GM21381 (cell line): ENCODE results near the gene SMIM22.
"Not testable (repeated sequence)": the region's sequence is repeated elsewhere in the genome, so short reads cannot be mapped to it uniquely, and the experiment has no call there.

ENCODE experiments used
- ATAC-seq: cut with Tn5 transposase; IDR thresholded peaks from one replicate; pipeline ENCODE4 v1.9.1; 2021; ENCODE audit warnings: mild to moderate bottlenecking, moderate library complexity; ENCODE audit not compliant: unreplicated experiment

SMIM22 gene

GRCh38 chr16:4768549-4769305, 26.4 kb upstream of the SMIM22 start:
- ATAC-seq = peak; percentile 54

- no peak for ATAC-seq
Observed at GRCh38 chr16:4769306-4769638, 25.9 kb upstream of the SMIM22 start.

- ATAC-seq = no peak
Observed at GRCh38 chr16:4771646-4772045, 23.5 kb upstream of the SMIM22 start.

- ATAC-seq = no peak
Observed at GRCh38 chr16:4772351-4772750, 22.8 kb upstream of the SMIM22 start.

- no peak for ATAC-seq
Observed at GRCh38 chr16:4775005-4775404, 20.2 kb upstream of the SMIM22 start.

GRCh38 chr16:4776141-4776705, 18.9 kb upstream of the SMIM22 start:
- ATAC-seq = no peak

- ATAC-seq = no peak
Observed at GRCh38 chr16:4777339-4778049, 17.7 kb upstream of the SMIM22 start.

GRCh38 chr16:4778050-4778392, 17.1 kb upstream of the SMIM22 start:
- no peak for ATAC-seq

GRCh38 chr16:4780235-4780634, 14.9 kb upstream of the SMIM22 start:
- ATAC-seq = no peak

- ATAC-seq = no peak
Observed at GRCh38 chr16:4783251-4783950, 11.8 kb upstream of the SMIM22 start.

- ATAC-seq = no peak
Observed at GRCh38 chr16:4783951-4784336, 11.2 kb upstream of the SMIM22 start.

GRCh38 chr16:4784444-4784987, 10.7 kb upstream of the SMIM22 start:
- not testable (repeated sequence) for ATAC-seq

GRCh38 chr16:4785758-4786433, 9.3 kb upstream of the SMIM22 start:
- no peak for ATAC-seq

- ATAC-seq = no peak
Observed at GRCh38 chr16:4787068-4787467, 8.1 kb upstream of the SMIM22 start.

- no peak for ATAC-seq
Observed at GRCh38 chr16:4787627-4788482, 7.3 kb upstream of the SMIM22 start, which contains the start of gene SEPTIN12. Gene SEPTIN12 (minus strand): TSS chr16:4788345. CDS start chr16:4787645, 700 bp downstream.

- ATAC-seq = no peak
Observed at GRCh38 chr16:4788489-4788889, 6.7 kb upstream of the SMIM22 start.

GRCh38 chr16:4788910-4789309, 6.3 kb upstream of the SMIM22 start:
- no peak for ATAC-seq

GRCh38 chr16:4790261-4790660, 4.9 kb upstream of the SMIM22 start:
- ATAC-seq = no peak

- no peak for ATAC-seq
Observed at GRCh38 chr16:4790871-4791270, 4.3 kb upstream of the SMIM22 start.

- no peak for ATAC-seq
Observed at GRCh38 chr16:4792951-4793513, 2.1 kb upstream of the SMIM22 start.
